LNCAP (cell line): Measurements from ENCODE around the gene TMEM18.

ENCODE experiments used
- TF ChIP-seq, protein P1 (sequence below): fragments of 450-650 bp; IDR thresholded peaks from 2 replicates; pipeline ENCODE4 v1.5.1; 2017; ENCODE audit warnings: mild to moderate bottlenecking

Gene TMEM18

DNA sequence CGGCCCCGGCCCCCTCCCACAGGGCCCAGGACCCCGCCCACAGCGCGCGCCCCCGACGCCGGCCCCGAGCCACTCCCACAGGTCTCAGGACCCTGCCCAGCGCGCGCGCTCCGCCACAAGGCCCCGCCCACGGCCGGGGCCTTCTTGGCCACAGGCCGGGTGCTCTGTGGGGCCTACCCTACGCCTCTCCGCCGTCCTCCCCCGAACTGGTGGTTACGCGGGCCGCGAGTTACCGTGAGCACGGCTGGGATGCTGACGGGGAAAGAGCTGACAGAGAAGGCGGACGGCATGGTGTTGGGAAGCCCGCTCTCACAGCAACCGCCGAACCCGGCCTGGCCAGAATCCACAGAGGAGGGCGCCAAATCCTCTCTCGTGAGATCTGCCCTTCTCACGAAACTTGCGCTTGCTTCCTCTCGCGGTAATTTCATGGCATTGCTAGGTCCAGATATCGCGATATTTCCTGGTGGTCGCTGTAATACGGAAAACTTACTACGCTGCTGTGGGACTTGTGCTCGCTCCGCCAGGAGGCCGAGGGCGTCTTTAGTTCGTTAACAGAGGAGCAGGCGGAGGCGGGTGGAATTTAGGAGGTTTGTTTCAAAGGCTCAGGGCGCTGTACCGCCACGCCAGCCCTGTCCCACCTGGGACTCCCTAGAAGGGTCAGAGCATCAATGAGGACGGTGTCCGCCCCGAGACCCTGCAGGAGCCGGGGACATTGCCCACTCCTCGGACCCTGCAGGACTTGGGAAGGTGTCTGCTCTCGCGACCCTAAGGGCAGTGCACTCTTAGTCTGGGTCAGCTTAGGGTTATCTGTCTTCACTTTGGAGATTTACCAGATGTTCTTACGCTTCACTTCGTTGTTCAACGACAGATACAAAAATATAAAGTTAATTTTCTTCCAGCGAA lies at the start of gene TMEM18:
TSS of gene TMEM18 (minus strand) at position 351 of the 903 bp plus-strand sequence. CDS start at position 290, 61 bp downstream.
- TF ChIP-seq, protein P1, sequence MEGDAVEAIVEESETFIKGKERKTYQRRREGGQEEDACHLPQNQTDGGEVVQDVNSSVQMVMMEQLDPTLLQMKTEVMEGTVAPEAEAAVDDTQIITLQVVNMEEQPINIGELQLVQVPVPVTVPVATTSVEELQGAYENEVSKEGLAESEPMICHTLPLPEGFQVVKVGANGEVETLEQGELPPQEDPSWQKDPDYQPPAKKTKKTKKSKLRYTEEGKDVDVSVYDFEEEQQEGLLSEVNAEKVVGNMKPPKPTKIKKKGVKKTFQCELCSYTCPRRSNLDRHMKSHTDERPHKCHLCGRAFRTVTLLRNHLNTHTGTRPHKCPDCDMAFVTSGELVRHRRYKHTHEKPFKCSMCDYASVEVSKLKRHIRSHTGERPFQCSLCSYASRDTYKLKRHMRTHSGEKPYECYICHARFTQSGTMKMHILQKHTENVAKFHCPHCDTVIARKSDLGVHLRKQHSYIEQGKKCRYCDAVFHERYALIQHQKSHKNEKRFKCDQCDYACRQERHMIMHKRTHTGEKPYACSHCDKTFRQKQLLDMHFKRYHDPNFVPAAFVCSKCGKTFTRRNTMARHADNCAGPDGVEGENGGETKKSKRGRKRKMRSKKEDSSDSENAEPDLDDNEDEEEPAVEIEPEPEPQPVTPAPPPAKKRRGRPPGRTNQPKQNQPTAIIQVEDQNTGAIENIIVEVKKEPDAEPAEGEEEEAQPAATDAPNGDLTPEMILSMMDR = no peak

DNA sequence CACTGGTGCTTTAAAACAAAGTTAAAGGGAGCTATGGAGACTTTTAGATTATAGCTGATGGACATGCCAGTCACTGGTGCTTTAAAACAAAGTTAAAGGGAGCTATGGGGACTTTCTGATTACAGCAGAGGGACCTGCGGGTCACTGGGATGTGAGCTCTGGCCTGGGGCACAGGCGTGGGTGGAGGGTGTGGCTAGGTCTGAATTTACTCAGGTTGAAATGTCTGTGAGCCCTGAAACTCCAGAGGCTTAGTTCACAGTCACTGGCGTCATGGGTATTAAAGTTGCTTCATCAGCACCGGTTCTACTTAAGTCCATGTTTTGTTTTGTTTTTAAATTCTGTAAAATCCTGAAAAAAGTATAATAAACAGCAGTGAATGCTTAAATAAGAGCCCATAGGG lies 49.0 kb upstream of the TMEM18 start:
- TF ChIP-seq, protein P1 = no peak

DNA sequence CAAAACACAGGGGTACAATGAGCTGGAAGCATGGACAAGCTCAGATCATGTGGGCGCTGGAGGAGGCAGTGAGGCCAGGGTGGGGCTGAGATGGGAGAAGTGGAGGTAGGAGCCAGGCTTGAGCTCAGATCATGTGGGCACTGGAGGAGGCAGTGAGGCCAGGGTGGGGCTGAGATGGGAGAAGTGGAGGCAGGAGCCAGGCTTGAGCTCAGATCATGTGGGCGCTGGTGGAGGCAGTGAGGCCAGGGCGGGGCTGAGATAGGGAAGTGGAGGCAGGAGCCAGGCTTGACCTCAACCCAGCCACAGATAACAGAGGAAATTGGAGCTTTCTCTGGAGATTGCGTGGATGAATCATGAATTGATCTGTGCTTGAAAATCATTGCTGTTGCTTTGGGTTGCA lies 48.3 kb upstream of the TMEM18 start:
- TF ChIP-seq, protein P1 = no peak

DNA sequence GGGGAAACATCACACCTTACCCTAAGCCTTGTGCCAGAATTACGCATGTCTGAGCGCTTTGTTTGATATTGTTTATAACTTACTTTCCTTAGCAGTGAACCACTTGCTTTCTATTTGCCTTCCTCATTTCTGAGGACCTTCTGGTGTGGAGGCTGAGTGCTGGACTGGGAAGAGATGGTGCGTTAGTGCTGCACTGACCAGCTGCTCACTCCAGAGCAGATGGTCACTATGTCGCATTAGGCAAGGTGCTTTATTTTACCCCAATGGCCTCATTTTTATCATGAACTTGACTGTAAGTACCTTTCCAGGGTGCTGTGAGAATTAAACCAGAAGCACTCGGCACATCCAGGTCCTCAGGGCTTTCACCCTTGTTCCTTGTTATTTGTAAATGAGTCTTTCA lies 46.6 kb upstream of the TMEM18 start:
- TF ChIP-seq, protein P1 = no peak

DNA sequence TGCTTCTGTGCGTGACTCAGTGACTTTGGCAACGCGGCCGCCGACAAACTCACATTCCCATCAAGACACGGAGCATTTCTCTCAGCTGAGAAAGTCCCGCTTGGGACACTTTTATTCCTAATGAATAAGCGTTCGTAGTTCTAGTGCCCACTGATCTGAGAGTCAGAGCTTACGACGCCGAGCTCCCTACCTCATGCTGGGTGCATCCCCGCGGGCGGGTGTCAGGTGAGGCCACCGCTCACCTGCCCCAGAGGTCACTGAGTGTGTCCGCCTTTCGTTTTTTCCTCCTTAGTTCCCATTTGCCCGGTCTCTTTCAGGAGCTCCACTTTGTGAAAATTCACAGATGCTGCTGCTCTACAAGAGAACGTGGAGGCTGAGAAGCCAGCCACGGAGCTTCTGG lies 43.6 kb upstream of the TMEM18 start:
- TF ChIP-seq, protein P1 = no peak

DNA sequence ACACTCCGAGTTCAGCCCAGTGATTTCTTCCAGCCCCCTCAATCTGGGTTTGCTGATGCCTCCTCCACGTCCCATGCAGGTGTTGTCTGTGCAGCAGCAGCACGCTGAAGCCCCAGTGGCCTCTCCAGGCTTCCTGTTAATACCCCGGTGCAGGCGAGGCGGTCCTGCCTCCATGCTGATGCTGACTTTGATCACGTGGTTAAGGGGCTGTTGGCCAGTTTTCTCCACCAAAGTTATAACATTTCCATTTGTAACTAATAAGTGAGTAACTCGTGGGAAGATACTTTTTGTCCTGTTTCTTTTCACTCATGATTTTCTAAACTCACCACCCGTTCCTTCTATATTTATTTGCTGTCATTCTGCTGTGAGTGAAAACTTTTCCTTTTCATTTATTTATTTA lies 42.5 kb upstream of the TMEM18 start:
- TF ChIP-seq, protein P1 = no peak

DNA sequence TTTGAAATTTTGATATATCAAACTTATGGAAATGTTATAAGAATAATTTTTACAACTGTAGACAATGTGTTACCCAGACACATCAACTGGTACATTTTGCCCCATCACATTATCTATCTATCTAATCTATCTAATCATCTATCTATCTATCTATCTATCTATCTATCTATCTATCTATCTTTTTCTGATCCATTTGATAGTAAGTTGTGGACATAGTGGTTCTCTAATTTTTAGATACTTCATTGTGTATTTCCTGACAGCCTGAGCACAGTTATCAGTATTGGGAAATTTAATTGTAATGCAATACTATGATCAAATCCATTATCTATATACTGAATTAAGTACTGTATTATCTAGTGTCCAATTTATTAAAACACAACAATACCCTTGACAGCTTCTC lies 42.0 kb upstream of the TMEM18 start:
- TF ChIP-seq, protein P1 = no peak
